GM10847 (cell line): ENCODE results near the gene TAOK2.

Experiments used
- POLR2A ChIP-seq: IDR thresholded peaks from 2 replicates; pipeline ENCODE4 v1.6.1; 2011; ENCODE audit not compliant: insufficient read length; ENCODE audit errors: extremely low read depth

The TAOK2 gene

DNA sequence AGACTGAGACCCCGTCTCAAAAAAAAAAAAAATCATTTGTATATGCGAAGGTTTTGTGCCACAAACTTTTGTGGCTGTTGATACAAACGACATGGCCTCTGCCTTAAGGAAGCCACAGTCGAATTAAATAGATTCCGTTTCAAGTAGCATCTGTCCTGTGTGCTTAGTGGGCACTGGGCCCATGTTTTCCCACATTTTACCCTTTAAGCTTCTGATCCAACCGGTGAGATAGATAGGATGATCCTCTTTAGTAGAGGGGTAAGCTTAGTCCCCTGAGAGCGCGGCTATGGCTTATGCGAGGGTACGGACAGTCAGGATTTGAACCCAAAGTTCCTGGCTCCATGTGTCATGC, 12.6 kb upstream of the TAOK2 start:
- TF ChIP-seq POLR2A, result no peak

DNA sequence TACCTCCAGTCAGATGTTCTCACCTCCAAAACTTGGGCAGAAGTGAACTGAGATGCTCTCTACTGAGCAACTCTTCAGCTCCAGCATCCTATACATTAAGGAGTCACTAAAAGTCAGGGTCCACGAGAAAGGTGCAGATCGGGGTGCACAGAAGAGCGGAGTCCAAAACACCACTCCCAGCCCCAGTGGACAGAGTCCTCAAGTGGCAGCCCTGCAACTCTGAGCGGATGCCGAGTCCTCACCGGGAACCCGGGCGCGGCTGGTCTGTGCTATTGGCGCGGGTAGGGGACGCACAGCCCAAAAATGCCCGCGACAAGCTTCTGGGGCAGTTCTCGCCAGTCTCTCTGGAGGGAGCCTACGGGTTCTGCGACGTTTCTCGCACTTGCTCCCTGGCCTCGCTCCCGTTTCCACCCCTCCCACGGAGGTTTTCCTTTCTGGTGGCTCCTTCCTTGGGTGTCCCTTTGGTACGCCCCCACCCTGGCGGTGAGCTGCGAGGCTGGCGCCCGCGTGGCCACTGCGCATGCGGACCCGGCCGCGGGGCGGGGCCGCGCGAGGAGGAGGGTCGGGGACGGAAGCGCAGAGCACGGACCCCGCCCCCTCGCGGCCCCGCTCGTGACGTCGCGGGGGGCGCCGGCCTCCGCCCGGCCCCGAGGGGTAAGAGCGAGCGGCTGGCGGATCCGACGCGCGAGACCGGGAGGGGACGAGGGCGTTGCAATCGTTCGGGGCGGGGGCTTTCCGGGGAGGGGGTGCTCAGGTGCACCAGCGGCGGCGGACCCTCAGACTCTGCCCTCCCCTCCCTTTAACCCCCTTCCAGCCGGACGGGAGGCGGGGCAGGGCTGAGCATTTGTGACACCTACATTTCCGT, 12.0 kb upstream of the TAOK2 start, which contains the start of gene TMEM219:
TMEM219 (plus strand) TSS at position 601 of the 865 bp plus-strand sequence. CDS start 1,065 bp downstream, outside the sequence.
- peak; percentile 55 for TF ChIP-seq POLR2A

DNA sequence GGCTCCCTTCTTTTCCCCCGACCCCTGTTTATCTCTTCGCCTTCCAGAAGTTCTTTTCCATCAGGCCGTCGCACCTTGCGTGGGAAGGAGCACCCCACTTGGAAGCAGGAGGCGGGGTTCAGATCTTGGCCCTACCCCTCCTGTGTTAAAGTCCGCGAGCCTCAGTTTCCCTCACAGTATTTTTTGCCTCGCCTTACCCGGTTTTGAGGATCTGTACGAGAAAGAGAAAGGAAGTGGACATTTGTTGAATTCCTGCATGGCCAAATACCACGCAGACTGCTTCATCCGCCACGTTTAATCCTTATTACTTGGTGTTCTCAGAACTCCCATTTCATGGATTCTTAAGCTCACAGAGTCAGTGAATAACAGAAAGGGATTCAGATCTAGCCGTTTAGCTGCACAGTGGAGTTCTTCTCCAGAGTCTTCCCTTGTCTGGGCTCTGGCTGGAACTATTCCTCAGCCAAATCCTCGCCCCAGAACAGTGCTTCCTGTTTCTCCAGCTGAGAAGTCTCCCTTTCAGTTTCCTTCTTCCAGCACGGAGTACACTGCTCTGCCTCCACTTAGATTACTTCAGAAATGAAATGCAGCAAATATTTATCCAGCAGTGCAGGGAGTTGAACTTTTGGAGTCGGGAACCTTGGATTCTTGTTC, 11.2 kb upstream of the TAOK2 start:
- TF ChIP-seq POLR2A, result no peak

DNA sequence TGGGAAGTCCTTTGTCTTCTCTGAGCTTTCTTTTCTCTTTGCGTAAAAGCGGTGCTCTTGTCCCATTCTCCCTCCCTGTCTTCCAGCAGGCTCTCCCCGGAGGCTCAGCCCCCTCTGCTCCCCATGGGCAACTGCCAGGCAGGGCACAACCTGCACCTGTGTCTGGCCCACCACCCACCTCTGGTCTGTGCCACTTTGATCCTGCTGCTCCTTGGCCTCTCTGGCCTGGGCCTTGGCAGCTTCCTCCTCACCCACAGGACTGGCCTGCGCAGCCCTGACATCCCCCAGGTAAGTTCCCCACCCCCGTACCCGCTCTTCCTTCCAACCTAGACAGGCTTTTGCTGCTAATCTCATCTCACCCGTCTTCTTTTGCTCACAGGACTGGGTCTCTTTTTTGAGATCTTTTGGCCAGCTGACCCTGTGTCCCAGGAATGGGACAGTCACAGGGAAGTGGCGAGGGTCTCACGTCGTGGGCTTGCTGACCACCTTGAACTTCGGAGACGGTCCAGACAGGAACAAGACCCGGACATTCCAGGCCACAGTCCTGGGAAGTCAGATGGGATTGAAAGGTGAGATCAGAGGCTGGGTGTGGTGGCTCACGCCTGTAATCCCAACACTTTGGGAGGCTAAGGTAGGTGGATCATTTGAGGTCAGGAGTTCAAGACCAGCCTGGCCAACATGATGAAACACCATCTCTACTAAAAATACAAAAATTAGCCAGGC, 10.5 kb upstream of the TAOK2 start:
- no peak for TF ChIP-seq POLR2A

DNA sequence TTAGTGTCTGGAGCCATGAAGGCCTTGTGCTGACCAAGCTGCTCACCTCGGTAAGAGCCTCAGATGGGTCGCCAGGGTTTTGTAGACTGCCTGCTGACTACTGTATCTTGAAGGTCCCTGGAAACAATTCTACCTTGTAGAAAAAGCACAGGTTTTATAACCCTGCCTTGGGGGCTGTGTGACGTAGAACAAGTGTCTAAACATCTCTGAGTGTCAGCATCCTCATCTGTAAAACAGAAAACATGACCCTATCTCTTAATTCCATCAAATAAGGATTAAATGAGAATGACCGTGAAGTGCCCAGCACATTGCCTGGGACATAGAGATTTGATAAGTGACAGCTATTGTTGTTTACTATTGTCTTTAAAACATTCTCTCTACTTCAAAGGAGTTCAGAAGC, 5.5 kb upstream of the TAOK2 start:
- no peak for TF ChIP-seq POLR2A

DNA sequence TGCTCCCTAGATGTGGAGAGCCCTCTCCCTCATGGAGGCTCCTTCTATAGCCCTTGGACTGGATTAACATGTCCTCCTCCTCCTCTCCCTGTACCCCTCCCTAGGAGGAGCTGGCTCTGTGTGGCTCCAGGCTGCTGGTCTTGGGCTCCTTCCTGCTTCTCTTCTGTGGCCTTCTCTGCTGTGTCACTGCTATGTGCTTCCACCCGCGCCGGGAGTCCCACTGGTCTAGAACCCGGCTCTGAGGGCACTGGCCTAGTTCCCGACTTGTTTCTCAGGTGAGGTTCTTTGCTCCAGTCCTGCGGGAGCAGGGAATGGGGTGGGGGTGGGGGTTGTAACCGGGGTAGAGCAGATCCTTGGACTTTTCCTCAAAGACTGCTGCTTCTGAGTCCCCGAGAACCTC, 2.4 kb upstream of the TAOK2 start:
- TF ChIP-seq POLR2A, result no peak

DNA sequence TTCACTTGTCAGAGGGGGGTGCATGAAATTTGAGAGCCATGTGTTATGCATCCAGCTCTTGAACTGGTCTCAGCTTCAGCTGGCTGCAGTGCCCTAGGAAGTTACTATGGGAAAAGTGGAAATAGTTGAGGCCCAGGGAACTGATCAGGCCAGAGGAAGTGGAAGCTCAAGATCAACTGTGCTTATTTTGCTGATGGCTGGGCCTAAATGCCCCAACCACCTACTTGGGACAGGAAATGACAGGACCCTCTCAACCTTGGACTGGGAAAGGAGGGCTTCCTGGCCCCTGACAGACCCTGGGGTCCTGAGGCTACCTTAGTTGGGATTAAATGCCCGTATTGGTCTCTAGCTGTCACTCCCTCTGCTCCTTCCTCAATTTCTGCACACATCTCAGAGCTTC, 1.2 kb upstream of the TAOK2 start:
- TF ChIP-seq POLR2A, result no peak

DNA sequence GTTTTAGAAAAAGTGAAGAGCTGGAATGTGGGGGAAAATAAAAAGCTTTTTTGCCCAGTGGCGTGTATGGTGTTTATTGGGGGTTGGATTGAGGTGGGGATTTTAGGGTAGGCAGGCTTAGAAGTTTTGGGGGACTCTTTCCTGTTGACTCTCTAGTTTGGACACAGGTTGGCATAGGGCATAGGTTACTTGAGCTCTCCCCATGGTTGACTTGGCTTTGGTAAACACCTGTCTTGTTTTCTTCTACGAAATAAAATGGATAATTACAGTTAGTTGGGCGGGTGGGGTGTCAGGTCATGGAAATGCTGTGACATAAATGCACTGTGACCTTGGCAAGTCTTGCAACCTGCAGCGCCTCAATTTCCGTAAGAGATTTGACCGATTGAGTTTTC, 680 bp upstream of the TAOK2 start:
- TF ChIP-seq POLR2A, result no peak

DNA sequence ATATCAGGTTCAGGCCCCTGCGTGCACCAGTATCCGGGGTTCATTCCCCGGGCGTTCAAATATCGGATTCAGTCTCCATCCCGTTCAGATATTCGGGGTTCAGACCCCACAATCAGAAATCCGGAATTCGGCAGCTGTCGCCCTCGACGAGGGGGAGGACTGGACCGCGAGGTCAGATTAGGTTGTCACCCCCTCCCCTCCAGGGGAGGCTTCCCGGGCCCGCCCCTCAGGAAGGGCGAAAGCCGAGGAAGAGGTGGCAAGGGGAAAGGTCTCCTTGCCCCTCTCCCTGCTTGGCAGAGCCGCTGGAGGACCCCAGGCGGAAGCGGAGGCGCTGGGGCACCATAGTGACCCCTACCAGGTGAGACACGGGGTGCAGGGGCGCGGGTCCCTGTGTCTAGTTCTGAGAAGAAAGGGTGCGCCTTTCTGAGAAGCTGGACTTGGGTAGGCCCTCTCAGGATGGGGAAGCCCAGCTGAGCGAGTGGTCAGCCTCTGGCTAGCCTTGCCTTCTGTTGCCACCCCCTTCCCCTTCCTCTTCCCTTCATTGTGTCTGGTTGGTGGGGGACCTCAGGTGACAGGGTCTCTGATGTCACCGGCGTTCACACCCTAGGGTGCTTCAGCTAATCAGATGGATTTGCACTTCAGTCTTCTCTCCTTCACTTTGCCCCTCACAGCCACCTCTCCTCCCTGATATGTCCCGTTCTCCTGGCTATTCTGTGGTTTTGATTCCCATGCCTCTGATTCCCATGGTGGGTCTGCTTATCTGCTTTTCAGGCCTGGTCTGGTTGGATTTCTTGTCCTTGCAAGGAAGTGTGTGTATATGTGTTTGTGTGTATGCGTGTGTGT, 844 bp downstream of the TAOK2 start:
- TF ChIP-seq POLR2A, result no peak

DNA sequence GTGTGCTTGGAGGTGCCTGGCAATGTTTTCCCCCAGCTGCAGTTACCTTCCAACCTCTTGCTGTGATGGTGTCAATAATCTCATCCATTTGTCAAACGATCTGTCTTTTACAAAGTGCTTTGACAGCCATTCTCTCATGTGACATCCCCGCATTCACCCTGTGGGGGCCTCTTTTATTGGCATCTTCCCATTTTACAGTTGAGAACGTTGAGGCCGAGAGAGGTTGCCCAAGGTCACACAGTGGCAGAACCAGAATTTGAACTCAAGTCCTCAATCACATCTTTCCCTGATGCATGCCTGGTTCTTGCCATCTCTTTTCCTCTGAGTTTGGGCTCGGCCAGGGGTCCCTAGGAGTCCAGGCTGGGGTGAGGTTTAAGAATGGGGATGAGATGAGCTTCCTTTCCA, 1.5 kb downstream of the TAOK2 start:
- TF ChIP-seq POLR2A, result no peak

DNA sequence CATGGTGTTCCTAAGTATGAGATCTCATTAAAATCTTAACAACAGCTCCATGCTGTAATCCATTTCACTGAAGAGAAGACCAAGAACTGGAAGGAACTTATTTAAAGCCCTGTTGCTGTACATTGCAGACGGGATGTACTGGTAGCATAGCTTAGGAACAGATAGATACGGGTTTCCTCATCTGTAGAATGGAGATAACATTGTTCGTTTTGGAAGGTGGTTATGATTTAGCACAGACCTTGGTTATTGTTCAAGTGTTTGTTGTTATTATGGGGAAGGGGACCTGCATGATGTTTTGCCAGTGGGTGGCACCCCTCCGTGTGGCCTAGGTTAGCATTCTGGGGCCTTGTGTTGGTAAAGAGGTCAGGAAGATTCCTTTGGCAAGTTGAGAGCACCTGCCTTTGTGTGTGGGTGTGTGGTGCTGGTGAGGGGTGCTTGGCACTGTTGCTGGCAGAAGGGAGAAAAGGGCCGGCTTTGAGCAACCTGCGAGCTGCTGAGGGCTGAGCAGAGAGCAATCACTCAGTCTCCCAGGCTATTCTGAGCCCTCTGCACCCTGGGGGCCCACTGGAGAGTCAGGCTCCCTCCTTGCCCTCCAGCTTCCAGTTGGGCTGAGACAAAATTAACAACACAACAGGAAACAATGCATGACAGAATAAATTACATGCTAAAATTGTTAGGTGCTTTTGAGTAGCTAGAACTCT, 2.3 kb downstream of the TAOK2 start:
- TF ChIP-seq POLR2A, result no peak

DNA sequence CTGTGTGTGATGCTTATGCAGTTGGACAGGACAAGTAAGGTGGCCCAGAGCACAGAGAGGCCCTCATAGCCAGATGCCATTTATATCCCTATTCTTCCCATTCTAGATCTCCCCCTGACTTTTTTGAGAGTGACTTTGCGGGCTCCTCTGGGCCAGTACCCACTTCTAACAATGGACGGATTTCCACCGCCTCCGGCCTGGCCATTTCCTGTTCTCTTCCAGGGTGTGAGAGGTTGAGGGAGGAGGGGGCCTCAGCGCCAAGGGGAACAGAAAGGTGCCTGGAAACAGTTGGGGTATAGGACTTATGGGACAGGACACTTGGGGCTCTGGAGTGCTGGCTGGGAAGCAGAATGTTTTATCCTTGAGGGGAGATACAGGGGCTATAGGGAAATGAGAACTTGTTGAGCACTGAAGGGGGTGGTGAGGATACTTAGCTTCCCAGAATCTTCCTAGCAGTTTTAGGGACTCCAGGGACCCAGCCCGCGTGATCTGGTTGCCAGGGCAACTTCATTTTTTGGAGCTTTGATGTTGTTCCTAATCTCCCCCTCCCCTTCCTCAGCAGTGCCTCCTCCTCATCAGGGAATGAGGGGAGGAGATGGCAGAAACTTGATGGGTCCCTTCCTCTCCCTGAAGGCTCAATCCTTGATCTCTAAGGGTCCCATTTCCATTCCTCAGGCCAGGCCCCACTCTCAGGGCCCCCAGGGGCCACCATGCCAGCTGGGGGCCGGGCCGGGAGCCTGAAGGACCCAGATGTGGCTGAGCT, 3.6 kb downstream of the TAOK2 start:
- no peak for TF ChIP-seq POLR2A

DNA sequence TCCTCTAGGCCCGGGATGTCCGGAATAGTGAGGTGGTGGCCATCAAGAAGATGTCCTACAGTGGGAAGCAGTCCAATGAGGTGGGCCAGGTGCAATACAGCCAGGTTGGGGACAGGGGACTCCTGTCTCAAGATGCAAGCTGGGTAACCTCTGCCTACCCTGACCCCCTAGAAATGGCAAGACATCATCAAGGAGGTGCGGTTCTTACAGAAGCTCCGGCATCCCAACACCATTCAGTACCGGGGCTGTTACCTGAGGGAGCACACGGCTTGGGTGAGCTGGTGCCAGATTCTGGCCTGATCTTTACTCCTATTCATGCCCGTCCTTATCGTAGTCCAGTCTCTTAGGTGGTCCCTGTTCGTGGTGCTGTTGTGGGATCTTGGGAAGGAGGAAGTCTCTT, 4.4 kb downstream of the TAOK2 start:
- no peak for TF ChIP-seq POLR2A

DNA sequence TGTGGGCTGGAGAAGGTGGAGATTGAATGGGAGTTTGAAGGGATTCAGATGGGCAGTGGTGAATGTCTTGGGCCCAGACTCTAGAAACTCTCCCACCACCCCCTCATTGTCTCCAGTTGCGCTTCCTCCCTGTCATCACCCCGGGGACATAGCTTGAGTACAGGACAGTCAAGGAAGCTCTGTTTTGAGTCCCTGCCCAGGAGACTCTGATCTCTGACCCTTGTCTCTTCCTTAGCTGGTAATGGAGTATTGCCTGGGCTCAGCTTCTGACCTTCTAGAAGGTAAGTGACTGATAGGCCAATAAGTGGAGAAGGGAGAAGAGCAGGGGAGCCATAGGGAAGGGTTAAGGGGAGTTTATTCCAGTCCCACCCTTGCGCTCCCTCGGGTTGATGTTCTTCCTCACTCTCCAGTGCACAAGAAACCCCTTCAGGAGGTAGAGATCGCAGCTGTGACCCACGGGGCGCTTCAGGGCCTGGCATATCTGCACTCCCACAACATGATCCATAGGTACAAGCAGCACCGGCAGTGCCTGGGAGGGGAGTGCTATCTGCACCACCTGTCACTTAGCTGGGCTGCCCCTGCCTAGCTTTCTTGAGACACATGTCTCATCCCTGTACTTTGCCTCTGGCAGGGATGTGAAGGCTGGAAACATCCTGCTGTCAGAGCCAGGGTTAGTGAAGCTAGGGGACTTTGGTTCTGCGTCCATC, 5.0 kb downstream of the TAOK2 start:
- TF ChIP-seq POLR2A, result no peak
